ENCODE results near the gene NAPA. TPM values are rescaled to one million over a fixed set of nuclear protein-coding genes. Genes with fewer than 3 reads are reported as not detected.

NAPA gene
- total RNA-seq, 4 donors from 2014 or later, result 146 to 354 (median 213) TPM

GRCh38 chr19:47549261-47549862 is 34.5 kb upstream of the NAPA start:
- Histone ChIP-seq H3K27me3 (no peaks in the 10 kb centered on the region), H3K27ac (peak overlapping the region; percentile 5 to 56 (median 46)), H3K4me1 (peaks cover 5 to 19% of the 10 kb centered on the region in 2 donors), H3K4me3 (replicated peaks in 1 of 3) (no peak overlapping the region), H3K36me3 (no peaks in the 10 kb centered on the region), H3K9me3 (no peaks in the 10 kb centered on the region)
- TF ChIP-seq CTCF (IDR thresholded peaks at IDR 0.05) (peak in 1 of 6 experiments; percentile 4), POLR2A (IDR thresholded peaks at IDR 0.05) (peak in 1 of 2 donors; percentile 50)
- 39 to 51% methylated on average over 6 to 12 of the region's 13 CpGs for WGBS, 2 donors
- intact Hi-C loops (cut with DNase I), result no loop called here
- DNase-seq, result peak; percentile 87 to 88

- H3K4me3 ChIP-seq (replicated peaks in 1 of 3), result no peak overlapping the region
- no peaks in the 10 kb centered on the region for H3K36me3 ChIP-seq
- no peak for DNase-seq
- peaks cover 5 to 19% of the 10 kb centered on the region in 2 donors for H3K4me1 ChIP-seq
- H3K27me3 ChIP-seq, result no peaks in the 10 kb centered on the region
- peak overlapping the region in 1 of 3 donors; percentile 5 for H3K27ac ChIP-seq
- intact Hi-C loops (cut with DNase I), result no loop called here
- TF ChIP-seq POLR2A (IDR thresholded peaks at IDR 0.05) (no peak), CTCF (IDR thresholded peaks at IDR 0.05) (no peak)
- WGBS, 2 donors, result 87 to 92% methylated on average over 2 of the region's 2 CpGs
- no peaks in the 10 kb centered on the region for H3K9me3 ChIP-seq
Observed at GRCh38 chr19:47547199-47547598, 32.3 kb upstream of the NAPA start.

- no peaks in the 10 kb centered on the region for H3K27me3 ChIP-seq
Observed at GRCh38 chr19:47545061-47545948, 30.4 kb upstream of the NAPA start.

GRCh38 chr19:47544476-47544875 is 29.6 kb upstream of the NAPA start:
- H3K27ac ChIP-seq, result no peak overlapping the region
- no peaks in the 10 kb centered on the region for H3K27me3 ChIP-seq
- 88% methylated on average over 13 to 16 of the region's 22 CpGs for WGBS, 2 donors

More at GRCh38 chr19:47545061-47545948, 30.4 kb upstream of the NAPA start:
- peaks cover 5 to 19% of the 10 kb centered on the region in 2 donors for H3K4me1 ChIP-seq
- TF ChIP-seq CTCF (IDR thresholded peaks at IDR 0.05) (no peak), POLR2A (IDR thresholded peaks at IDR 0.05) (no peak)
- no peaks in the 10 kb centered on the region for H3K9me3 ChIP-seq
- no peak for DNase-seq
- no peak overlapping the region for H3K27ac ChIP-seq
- no peak overlapping the region for H3K4me3 ChIP-seq (replicated peaks in 1 of 3)
- no peaks in the 10 kb centered on the region for H3K36me3 ChIP-seq
- WGBS, 2 donors, result 27 to 33% methylated on average over 11 to 16 of the region's 75 CpGs
- intact Hi-C loops (cut with DNase I), result no loop called here

More at GRCh38 chr19:47544476-47544875, 29.6 kb upstream of the NAPA start:
- Histone ChIP-seq H3K36me3 (no peaks in the 10 kb centered on the region), H3K4me3 (replicated peaks in 1 of 3) (no peak overlapping the region), H3K9me3 (no peaks in the 10 kb centered on the region), H3K4me1 (peaks cover under 1 to 12% of the 10 kb centered on the region in 2 donors)
- no peak for DNase-seq
- intact Hi-C loops (cut with DNase I), result no loop called here
- TF ChIP-seq CTCF (IDR thresholded peaks at IDR 0.05) (no peak), POLR2A (IDR thresholded peaks at IDR 0.05) (no peak)

Measured in thyroid gland (tissue), 4 donors.